Left cardiac atrium (tissue), 4 donors: ENCODE measurements around the gene FRMD4A. TPM values are rescaled to one million over a fixed set of nuclear protein-coding genes. Genes with fewer than 3 reads are reported as not detected.

Experiments
- ATAC-seq, 2 donors: fragments of 200-7000 bp; cut with Tn5 transposase; one replicate each; pipeline ENCODE4 v1.9.1; 2020; ENCODE audit warnings: mild to moderate bottlenecking in 2 of 2, moderate library complexity in 2 of 2
- DNase-seq: peaks from one replicate; pipeline ENCODE4 v3.0.0-alpha.2; 2020
- intact Hi-C, 2 donors: fragments of 100-400 bp; cut with DNase I; formaldehyde crosslinking; loops; one replicate each; pipeline versions ENCODE4 v1.14.1 to v1.15.1; 2022 to 2023
- total RNA-seq, 2 donors: library from RNA; stranded (reverse); fragmentation: NEBNext Ultra II Directional; extraction: Animal tissue kit (Norgen Biotek cat#: 25700); gene quantifications; one replicate each; pipeline ENCODE4 v1.2.1, GENCODE V29; 2021
- donor health status: DM: no; HTN: yes; CAD: no.
- donor health status: DM: no; HTN: yes; CAD: no; lungs with severe emphysema.
- donor health status: DM: yes; HTN: yes; CAD: no.
- donor health status: Dilated cardiomyopathy.

FRMD4A gene
- total RNA-seq, 2 donors from 2014 or later = 39.0 to 44.2 TPM

DNA sequence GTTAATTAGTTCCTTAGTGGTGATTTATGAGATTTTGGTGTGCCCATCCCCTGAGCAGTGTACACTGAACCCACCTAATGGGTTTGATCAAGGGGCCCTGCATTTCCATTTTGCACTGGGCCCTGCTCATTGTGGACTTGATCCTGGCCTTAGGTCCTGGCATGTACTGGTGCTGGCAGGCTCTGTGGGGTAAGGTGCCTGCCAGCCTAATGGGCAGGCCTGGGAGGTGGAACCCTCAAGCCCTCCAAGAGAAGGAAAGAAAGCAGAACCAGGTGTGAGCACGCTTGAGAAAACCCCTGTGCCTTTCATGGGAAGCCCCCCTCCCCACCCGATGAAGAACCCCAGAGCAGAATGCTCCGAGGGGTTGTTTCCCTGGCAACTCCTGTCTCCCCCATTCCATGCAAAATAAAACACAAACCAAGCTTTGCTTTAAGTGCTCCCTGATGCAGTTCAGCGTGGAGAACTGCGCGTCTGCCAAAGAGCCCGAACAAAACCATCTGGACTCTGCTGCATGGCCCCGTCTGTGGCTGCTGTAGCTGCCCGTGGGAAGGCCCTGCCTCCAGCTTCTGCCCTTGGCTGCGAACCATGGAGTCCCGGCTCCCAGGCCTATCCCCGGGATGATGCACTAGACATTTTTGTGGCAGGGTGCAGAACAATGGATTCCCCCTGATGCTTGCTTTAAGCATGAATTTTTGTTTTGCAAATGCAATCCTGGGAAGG is 620.6 kb downstream of the FRMD4A start:
- ATAC-seq = peak in 1 of 2 donors; percentile 15
- intact Hi-C loops = loop anchor here in 1 of 2 donors (5.0 kb wide), 1 partner anchor 67 kb away; no protein-coding TSS in a partner anchor

GRCh38 chr10:13708256-13708990 is 622.3 kb downstream of the FRMD4A start:
- ATAC-seq (no peak), DNase-seq (no peak)
- intact Hi-C loops = loop anchor here in 1 of 2 donors (5.0 kb wide), 1 partner anchor 69 kb away; no protein-coding TSS in a partner anchor

More for the DNA sequence above, 620.6 kb downstream of the FRMD4A start:
- DNase-seq = no peak

DNA sequence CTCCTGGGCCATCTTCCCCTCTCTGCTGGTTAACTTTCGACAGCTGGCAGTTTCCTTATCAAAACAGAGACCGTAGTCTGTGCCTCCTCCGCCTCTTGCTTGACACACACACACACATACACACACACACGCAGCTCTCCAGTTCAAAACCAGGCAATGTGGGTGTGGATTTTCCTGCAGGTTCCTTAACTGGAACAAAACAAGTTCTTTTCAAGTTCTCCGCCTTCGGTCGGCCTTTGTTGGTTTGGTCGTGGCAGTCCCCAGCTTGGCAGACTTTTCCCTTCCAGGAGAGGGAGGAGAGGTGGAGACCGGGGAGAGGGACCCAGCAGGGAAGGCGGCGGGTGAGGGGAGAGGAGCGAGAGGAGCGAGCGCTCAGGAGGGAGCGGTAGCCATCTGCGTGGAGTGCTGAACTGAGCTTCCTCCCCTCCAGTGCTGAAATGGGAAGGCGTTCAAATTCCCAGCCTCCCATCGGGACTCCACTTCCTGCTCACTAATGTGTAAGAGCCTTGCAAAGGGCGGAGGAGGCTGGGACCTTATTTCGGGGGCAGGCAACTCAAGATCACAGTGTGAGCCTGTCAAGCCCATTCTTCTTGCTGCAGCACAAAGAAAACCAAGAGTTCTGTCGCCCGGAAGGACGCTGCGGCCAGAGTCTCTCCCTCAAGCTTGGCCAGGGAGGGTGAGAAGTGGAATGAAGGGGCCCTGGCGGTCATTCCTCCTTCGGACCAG is 623.4 kb downstream of the FRMD4A start:
- intact Hi-C loops = loop anchor here in 1 of 2 donors (5.0 kb wide), 1 partner anchor 70 kb away; no protein-coding TSS in a partner anchor

GRCh38 chr10:13706604-13707003 is 624.1 kb downstream of the FRMD4A start:
- ATAC-seq = peak in 1 of 2 donors; percentile 16
- intact Hi-C loops = loop anchor here in 1 of 2 donors (5.0 kb wide), 1 partner anchor 71 kb away; no protein-coding TSS in a partner anchor
- DNase-seq = no peak

More for the DNA sequence above, 623.4 kb downstream of the FRMD4A start:
- ATAC-seq (peak; percentile 88 to 92), DNase-seq (peak; percentile 84)

DNA sequence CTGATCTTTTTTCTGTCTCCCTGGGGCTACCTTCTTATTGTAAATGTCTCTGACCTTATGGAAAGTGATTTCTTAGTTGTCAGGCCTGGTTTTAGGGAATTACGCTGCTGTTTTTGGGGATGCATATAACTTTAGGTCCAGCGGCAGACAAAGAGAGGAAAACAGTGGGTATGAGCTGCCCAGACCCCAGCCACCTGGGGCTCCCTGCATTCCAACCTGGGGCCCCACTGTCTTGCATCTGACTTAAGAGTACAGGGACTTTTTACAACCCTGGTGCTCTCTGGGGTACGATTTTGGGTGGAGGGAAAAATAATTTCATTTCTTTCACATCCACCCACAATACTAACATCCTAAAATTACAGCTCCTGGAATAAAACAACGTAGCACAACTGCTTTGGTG is 624.5 kb downstream of the FRMD4A start:
- ATAC-seq = no peak
- intact Hi-C loops = loop anchor here in 1 of 2 donors (5.0 kb wide), 1 partner anchor 71 kb away; no protein-coding TSS in a partner anchor

DNA sequence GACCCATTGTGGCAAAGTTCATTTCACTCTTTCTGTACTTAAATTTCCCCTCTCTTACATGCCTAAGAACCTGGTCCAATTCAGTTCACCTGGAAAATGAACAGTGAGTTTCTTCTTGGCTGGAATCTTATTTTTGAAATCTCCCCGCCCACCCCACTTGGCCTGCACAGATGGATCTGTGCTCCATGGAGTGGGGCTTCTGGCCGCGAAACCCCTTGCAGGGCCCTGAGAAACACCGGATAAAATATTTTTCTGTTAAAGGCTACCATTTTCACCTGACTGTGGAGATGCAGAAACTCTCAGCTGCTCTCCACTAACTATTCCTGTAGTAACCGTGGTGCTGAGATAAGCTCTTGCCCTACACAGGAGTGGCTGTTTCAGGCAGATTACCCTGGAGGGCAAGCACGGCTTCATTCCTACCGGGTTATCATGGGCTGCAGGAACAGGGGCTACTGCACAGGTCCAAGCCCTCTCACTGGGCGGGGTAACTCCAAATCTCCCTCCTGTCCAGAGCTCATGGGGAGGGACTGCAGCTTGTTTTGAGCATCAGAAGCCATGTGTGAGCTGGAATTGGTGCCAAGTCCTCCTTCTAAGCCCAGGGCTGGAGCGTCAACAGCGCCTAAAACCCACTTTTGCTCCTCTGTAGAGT is 625.1 kb downstream of the FRMD4A start:
- intact Hi-C loops = loop anchor here in 1 of 2 donors (5.0 kb wide), 1 partner anchor 72 kb away; no protein-coding TSS in a partner anchor
- DNase-seq (no peak), ATAC-seq (peak; percentile 5 to 9)

More for the DNA sequence above, 624.5 kb downstream of the FRMD4A start:
- no peak for DNase-seq

DNA sequence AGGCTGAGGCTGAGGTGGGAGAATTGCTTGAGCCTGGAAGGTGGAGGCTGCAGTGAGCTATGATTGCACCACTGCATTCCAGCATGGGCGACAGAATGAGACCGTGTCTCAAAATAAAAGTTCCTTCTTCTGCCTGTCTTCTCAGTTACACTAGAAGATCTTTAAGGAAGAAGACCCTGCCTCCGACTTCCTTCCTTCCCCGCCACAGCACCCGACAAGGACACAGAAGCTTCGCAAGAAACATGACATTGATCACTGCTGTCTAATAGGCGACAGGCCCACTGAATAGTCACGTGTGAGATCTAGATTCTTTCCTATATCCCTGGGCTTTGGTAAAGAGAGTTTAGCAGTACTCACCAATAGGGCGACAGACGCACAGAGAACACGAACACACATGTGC is 625.8 kb downstream of the FRMD4A start:
- DNase-seq = no peak
- no peak for ATAC-seq
- intact Hi-C loops = loop anchor here in 1 of 2 donors (5.0 kb wide), 1 partner anchor 72 kb away; no protein-coding TSS in a partner anchor

DNA sequence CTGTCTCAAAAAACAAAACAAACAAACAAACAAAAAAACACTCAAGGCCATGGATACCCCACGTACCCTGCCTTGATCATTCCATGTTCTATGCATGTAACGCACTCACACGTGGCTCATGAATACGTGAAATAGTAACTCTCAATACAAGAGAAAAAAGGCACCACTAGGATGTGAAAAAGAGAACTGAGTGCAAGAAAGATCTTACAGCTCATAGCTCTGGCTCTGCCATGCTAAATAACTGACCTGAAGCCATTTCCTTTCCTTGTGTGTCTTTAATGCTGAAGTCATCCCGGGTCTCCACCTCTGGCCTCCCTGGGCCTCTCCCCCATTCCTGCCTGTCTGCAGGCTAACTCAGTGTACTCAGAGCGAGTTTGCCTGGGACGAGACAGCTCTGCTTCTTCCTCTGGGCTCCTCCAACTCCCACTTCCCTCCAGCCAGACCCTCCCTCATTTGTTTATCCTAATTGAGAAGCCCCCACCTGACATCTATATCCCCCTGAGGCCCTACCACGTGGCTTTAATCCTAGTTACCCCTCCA is 626.7 kb downstream of the FRMD4A start:
- ATAC-seq (no peak), DNase-seq (no peak)
- intact Hi-C loops = no loop called here

DNA sequence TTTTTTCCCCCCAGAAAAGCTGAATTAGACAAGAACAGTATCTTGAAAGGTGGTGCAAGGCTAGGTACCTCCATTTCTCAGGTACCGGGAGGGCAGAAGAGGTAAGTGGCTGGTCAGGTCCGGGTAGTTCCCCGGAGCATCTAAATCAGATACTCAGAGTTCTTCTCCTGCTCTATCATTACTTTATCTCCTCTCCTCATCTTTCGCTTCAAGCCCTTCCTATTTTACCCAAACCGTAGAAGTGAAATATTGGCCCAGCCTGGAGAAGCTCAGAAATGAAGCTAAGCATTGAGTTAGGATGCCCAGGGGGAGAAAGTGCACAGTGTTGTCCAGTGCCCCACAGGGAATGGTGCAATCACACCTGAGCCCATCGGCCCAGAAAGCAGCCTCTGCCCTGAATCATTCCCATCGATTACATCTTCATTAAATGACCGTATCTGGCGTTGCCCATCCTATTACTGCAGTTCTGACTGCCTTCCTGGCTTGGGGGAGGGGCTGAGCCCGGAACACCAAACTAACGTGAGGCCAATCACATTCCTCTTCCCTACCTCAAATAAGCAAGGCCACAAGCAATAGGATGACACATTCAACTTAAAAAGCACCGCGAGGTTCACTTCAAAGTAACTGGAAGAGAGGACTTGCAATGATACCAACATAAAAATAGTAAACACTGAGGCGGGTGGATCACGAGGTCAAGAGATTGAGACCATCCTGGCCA is 627.5 kb downstream of the FRMD4A start:
- DNase-seq (no peak), ATAC-seq (no peak)
- intact Hi-C loops = no loop called here

DNA sequence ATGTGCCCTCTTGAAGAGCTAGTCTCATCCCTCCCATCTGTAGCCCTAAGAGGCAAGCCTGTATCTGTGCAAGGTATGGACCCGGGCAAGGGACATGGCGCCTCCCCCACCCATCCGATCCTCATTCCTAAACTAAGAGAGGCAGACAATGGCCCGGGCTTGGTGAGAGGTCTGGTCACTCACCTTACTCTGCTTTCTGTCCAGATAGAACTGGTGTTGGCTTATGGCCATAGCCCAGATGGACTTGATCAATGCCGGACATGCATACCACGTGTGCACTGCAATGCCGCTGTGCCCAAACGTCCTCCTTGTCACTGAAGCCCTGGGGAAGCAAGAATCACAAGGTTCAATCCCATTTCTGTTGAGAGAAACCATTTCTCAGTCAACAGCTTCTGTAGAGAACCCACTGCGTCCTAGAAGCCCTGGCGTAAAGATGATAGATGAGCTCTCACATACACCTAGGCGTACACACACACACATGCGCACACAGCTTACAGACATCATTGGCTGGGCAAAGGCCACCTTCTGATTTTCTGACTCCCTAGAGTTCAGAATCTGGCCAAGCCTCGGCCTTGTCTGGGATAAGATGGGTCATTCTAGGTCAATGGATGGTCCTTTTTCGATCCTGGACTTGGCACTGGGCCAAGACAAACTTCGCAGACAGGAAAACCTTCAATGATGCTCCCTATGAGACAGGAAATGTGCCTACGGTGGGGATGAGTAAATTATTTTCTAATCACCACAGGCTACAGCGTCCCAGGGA is 629.4 kb downstream of the FRMD4A start:
- ATAC-seq = no peak
- intact Hi-C loops = no loop called here
- no peak for DNase-seq

DNA sequence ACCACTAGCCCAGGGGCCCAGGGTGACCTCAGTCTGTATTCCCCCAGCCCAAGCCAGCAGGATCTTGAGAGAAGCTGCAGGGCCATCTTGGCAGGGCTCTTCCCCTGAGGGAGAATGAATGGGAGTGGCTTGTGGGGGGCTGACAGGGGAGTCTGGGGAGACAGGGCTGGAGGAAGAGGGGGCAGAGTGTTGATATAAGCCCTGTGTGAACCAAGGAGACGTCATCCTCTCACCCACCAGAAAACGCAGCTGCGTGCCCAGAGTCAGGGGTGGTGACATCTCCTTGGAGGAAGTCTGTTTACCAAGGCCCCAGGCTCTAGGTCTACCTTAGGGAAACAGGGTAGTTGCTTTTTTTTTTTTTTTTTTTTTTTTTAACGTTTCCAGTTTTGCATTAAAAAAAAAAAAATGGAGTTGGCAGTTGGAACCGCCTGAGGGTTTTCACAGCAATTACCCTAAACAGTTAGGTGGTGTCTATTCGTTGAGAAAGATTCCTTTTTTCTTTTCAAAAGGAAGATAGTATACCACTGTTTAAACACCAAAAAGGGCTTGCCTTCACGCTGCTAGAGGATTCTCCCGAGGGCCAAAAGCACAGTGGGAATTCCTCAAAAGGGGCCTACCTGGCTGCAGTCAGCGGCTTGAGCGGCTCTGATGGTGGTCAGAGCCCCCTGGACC is 630.1 kb downstream of the FRMD4A start:
- DNase-seq (no peak), ATAC-seq (no peak)
- intact Hi-C loops = no loop called here

DNA sequence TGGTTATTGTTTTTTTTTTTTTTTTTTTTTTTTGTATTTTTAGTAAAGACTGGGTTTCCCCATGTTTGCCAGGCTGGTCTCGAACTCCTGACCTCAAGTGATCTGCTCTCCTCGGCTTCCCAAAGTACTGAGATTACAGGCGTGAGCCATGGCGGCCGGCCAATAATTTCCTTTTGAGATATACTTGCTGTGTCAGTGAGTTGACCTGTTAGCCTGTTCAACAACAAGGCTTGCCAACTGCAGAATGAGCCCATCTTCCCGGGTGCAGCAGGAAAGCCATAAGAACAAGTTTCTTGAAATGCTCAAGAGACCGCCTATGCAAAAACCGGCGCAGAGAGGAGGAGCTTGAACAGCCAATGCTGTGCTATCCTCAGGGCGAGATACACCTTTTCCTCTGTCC is 631.5 kb downstream of the FRMD4A start:
- ATAC-seq (peak; percentile 34 to 62), DNase-seq (peak; percentile 52)
- intact Hi-C loops = no loop called here

DNA sequence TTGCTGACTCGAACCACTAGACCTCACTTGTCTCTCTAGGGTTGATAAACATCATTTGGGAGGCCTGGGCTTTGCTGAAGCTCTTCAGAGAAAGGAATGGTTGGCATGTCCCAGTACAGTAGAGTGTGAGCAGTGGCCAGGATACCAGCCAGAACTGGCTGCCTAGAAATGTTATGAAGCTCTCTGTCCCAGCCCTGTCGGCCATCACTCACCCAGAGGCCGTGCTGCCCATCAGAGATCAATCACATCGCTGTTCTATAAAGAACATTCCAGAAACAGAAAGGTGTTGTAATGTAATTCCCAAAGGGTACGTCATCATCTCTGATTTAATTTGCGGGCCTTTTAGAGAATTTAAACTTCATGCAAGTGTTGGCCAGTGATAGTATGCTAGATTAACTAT is 632.5 kb downstream of the FRMD4A start:
- peak; percentile 77 to 82 for ATAC-seq
- no peak for DNase-seq
- intact Hi-C loops = no loop called here

- intact Hi-C loops = no loop called here
- ATAC-seq = no peak
- DNase-seq = no peak
These were observed 634.7 kb downstream of the FRMD4A start for GRCh38 chr10:13696071-13696470.

DNA sequence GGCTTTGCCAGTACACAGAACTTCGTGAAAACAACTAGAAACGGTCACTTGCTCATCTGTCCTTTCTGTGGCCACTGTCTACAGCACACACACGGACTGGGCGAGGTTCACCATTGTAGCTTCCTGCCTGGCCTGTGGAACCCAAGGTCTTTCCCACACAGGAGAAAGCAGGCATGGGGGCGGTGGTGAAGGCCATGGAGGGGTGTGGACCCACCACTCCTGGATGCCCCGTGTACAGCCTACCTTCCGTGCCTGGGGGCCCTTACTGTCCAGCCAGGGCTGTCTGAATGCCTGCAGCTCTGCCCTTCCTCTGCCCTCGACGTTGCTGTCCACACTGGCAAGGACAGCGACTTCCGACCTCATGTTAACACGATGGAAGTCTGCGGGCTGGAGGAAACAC is 635.1 kb downstream of the FRMD4A start:
- ATAC-seq (no peak), DNase-seq (no peak)
- intact Hi-C loops = no loop called here

DNA sequence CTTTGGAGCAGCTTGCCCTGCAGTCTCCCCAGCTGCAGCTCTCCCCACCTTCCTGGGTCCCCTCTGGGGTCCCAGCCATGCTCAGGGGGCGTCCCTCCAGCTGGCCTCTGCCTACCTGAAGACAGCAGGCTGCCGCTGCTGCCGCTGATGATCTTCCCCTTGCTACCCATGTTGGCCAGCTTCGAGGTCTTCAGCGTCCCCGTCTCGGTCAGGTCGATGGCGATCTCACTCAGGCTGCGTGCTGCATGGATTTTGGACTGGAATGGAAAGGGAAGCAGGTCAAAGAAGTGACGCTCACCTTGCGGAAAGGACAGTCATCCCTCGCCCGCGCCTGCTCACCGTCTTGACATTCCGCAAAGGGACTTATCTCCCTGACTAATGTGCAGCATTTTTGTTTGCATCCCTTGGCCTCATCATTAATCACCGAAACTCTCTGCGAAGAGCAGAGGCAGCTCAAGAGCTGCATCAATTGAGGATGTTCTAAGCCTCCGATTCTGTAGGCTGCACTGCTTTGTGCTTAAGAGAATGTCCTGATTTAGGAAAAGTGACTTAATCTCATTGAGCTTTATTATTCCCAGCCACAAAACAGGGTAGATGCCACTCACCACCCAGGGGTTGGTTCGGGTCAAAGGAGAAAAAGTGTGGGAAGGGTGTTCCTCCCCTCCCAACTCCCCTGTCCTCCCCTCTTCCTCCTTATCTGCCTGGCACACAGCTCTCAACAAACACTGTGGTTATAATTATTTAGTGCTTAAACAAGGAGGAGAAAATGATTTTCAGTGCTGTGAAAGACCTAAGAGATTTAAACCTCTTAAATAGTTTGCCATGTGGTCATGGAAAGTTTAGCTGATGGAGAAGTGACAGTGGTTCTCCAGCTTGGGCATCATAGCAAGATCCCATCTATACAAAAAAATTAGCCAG is 636.7 kb downstream of the FRMD4A start:
- DNase-seq = no peak
- intact Hi-C loops = no loop called here
- ATAC-seq = peak in 1 of 2 donors; percentile 36
